ENCODE data around the gene DUSP2.

Gene DUSP2

GRCh38 chr2:96115631-96116423 lies 29.4 kb downstream of the DUSP2 start:
- no peak for DNase-seq (ENCODE audit: low read depth in 3 of 3, low spot score in 1 of 3)

- no peak for DNase-seq (ENCODE audit: low read depth in 3 of 3, low spot score in 1 of 3)
Measured at GRCh38 chr2:96114903-96115581, 30.2 kb downstream of the DUSP2 start.

GRCh38 chr2:96114546-96114902 lies 30.7 kb downstream of the DUSP2 start:
- DNase-seq (ENCODE audit: low read depth in 3 of 3, low spot score in 1 of 3), result no peak

- no peak for DNase-seq (ENCODE audit: low read depth in 3 of 3, low spot score in 1 of 3)
Measured at GRCh38 chr2:96113951-96114350, 31.3 kb downstream of the DUSP2 start.

- no peak for DNase-seq (ENCODE audit: low read depth in 3 of 3, low spot score in 1 of 3)
Measured at GRCh38 chr2:96113367-96113677, 31.9 kb downstream of the DUSP2 start.

GRCh38 chr2:96112501-96113366 lies 32.5 kb downstream of the DUSP2 start:
- DNase-seq (ENCODE audit: low read depth in 3 of 3, low spot score in 1 of 3), result no peak

GRCh38 chr2:96111823-96112500 lies 33.3 kb downstream of the DUSP2 start:
- DNase-seq (ENCODE audit: low read depth in 3 of 3, low spot score in 1 of 3), result no peak

- DNase-seq (ENCODE audit: low read depth in 3 of 3, low spot score in 1 of 3), result no peak
Measured at GRCh38 chr2:96111257-96111640, 34.0 kb downstream of the DUSP2 start.

- DNase-seq (ENCODE audit: low read depth in 3 of 3, low spot score in 1 of 3), result no peak
Measured at GRCh38 chr2:96110621-96111256, 34.5 kb downstream of the DUSP2 start.

- DNase-seq (ENCODE audit: low read depth in 3 of 3, low spot score in 1 of 3), result no peak
Measured at GRCh38 chr2:96109931-96110511, 35.2 kb downstream of the DUSP2 start.

- no peak for DNase-seq (ENCODE audit: low read depth in 3 of 3, low spot score in 1 of 3)
Measured at GRCh38 chr2:96109361-96109680, 35.9 kb downstream of the DUSP2 start.

GRCh38 chr2:96108541-96109360 lies 36.5 kb downstream of the DUSP2 start:
- DNase-seq (ENCODE audit: low read depth in 3 of 3, low spot score in 1 of 3), result no peak

- no peak for DNase-seq (ENCODE audit: low read depth in 3 of 3, low spot score in 1 of 3)
Measured at GRCh38 chr2:96108151-96108540, 37.1 kb downstream of the DUSP2 start.

GRCh38 chr2:96107708-96108065 lies 37.6 kb downstream of the DUSP2 start:
- no peak for DNase-seq (ENCODE audit: low read depth in 3 of 3, low spot score in 1 of 3)

- DNase-seq (ENCODE audit: low read depth in 3 of 3, low spot score in 1 of 3), result no peak
Measured at GRCh38 chr2:96106991-96107707, 38.1 kb downstream of the DUSP2 start.

- DNase-seq (ENCODE audit: low read depth in 3 of 3, low spot score in 1 of 3), result no peak
Measured at GRCh38 chr2:96105994-96106715, 39.1 kb downstream of the DUSP2 start.

GRCh38 chr2:96105152-96105915 lies 39.9 kb downstream of the DUSP2 start:
- DNase-seq (ENCODE audit: low read depth in 3 of 3, low spot score in 1 of 3), result no peak

- no peak for DNase-seq (ENCODE audit: low read depth in 3 of 3, low spot score in 1 of 3)
Measured at GRCh38 chr2:96104487-96104861, 40.8 kb downstream of the DUSP2 start.
